Endothelial cell of umbilical vein (primary cell): ENCODE data around the gene BNC2. TPM values are rescaled to one million over a fixed set of nuclear protein-coding genes. Genes with fewer than 3 reads are reported as not detected.

ENCODE experiments used
- BruUV-seq: library from RNA; stranded (reverse); fragments of 400-500 nt; replicated peaks from 2 replicates; lab custom pipeline; 2021; lab: Mats Ljungman, UMichigan
- CTCF ChIA-PET: fragments of 300-600, 350-600 bp; sonication (Branson Sonifier 250); formaldehyde crosslinking; loops from one replicate; lab custom pipeline; 2021; ENCODE audit warnings: antibody characterized with exemption, inconsistent platforms; lab: Charles Lee
- POLR2A ChIA-PET: fragments of 300-600, 350-600 bp; sonication (Branson Sonifier 250); formaldehyde crosslinking; loops from one replicate; lab custom pipeline; 2021; ENCODE audit warnings: antibody characterized with exemption, inconsistent platforms; lab: Charles Lee
- DNase-seq: peaks from one replicate; pipeline ENCODE4 v3.0.0-alpha.2; 2011; ENCODE audit warnings: low read depth, low spot score
- FAIRE-seq: peaks from 2 replicates; lab custom pipeline; 2011; peaks lifted over from hg19 to GRCh38; lab: Jason Lieb, UNC
- H2AFZ ChIP-seq: 2 replicates; pipeline ENCODE4 v1.6.0; 2012; ENCODE audit warnings: low read depth, low read length, control low read depth, inconsistent platforms
- H3K27ac ChIP-seq: 2 replicates; pipeline ENCODE4 v1.5.1; 2011; ENCODE audit warnings: low read depth, mild to moderate bottlenecking, control low read depth, low read length, moderate library complexity; ENCODE audit not compliant: insufficient read depth
- H3K27me3 ChIP-seq, 2 experiments: 2 replicates each; pipeline versions ENCODE4 v1.6.0 to v1.6.1; 2011; ENCODE audit warnings: low read length in 2 of 2, mixed read lengths in 1 of 2; ENCODE audit not compliant: control insufficient read depth in 2 of 2, insufficient read depth in 2 of 2
- H3K36me3 ChIP-seq, 2 experiments: 2 replicates in 1 of 2; 3 replicates in 1 of 2; pipeline ENCODE4 v1.5.1; 2011; ENCODE audit warnings: low read length in 2 of 2, mild to moderate bottlenecking in 1 of 2, moderate library complexity in 1 of 2; ENCODE audit not compliant: control insufficient read depth in 2 of 2, insufficient read depth in 2 of 2; ENCODE audit errors: extremely low read depth in 1 of 2
- H3K4me1 ChIP-seq: 3 replicates; pipeline ENCODE4 v1.5.1; 2011; ENCODE audit warnings: mild to moderate bottlenecking, low read length; ENCODE audit not compliant: control insufficient read depth, insufficient read depth; ENCODE audit errors: extremely low read depth
- H3K4me2 ChIP-seq: 2 replicates; pipeline ENCODE4 v1.6.1; 2011; ENCODE audit warnings: low read length, control low read depth, mixed read lengths; ENCODE audit not compliant: insufficient read depth
- H3K4me3 ChIP-seq, 3 experiments: fragments of 200-600 bp in 1 of 3; sonication (generic), shearing (Covaris generic) in 1 of 3; replicated peaks in 1 of 3; 2 replicates each; pipeline ENCODE4 v1.5.1; 2011 to 2016; ENCODE audit warnings: control low read depth in 3 of 3, low read length in 3 of 3, mild to moderate bottlenecking in 2 of 3, inconsistent platforms in 1 of 3, low read depth in 1 of 3, moderate library complexity in 1 of 3; ENCODE audit not compliant: insufficient read depth in 1 of 3
- H3K79me2 ChIP-seq: 2 replicates; pipeline ENCODE4 v1.6.0; 2012; ENCODE audit warnings: low read length, inconsistent platforms; ENCODE audit not compliant: control insufficient read depth, insufficient read depth
- H3K9ac ChIP-seq: replicated peaks from 2 replicates; pipeline ENCODE3; 2011; ENCODE audit warnings: low read length, control low read depth; ENCODE audit not compliant: insufficient read depth; ENCODE audit errors: extremely low read depth
- H3K9me1 ChIP-seq: replicated peaks from 3 replicates; pipeline ENCODE4 v1.6.0; 2011; ENCODE audit warnings: mild to moderate bottlenecking, low read length; ENCODE audit not compliant: control insufficient read depth, insufficient read depth; ENCODE audit errors: extremely low read depth
- H3K9me3 ChIP-seq: replicated peaks from 2 replicates; pipeline ENCODE4 v1.5.1; 2012; ENCODE audit warnings: low read length, inconsistent platforms; ENCODE audit not compliant: control insufficient read depth, insufficient read depth
- H4K20me1 ChIP-seq: replicated peaks from 2 replicates; pipeline ENCODE3; 2011; ENCODE audit warnings: mild to moderate bottlenecking, low read length; ENCODE audit not compliant: control insufficient read depth, insufficient read depth; ENCODE audit errors: extremely low read depth
- CTCF ChIP-seq, 2 donors: IDR thresholded peaks; 1 replicate in 1 of 2; 2 replicates in 1 of 2; pipeline ENCODE4 v1.5.1; 2011; ENCODE audit warnings: low read length in 2 of 2, mild to moderate bottlenecking in 2 of 2, moderate library complexity in 2 of 2, control low read depth in 1 of 2, inconsistent platforms in 1 of 2, low read depth in 1 of 2; ENCODE audit not compliant: insufficient read depth in 1 of 2; ENCODE audit errors: extremely low read depth in 1 of 2
- EZH2 ChIP-seq: IDR thresholded peaks from 2 replicates; pipeline ENCODE4 v1.6.1; 2012; ENCODE audit warnings: borderline replicate concordance, low read depth, mild to moderate bottlenecking, moderate library complexity, low read length, inconsistent platforms; ENCODE audit not compliant: severe bottlenecking
- FOS ChIP-seq: IDR thresholded peaks from 2 replicates; pipeline ENCODE4 v1.6.1; 2011; ENCODE audit warnings: mild to moderate bottlenecking, low read length, moderate library complexity, borderline replicate concordance; ENCODE audit not compliant: insufficient read depth
- GATA2 ChIP-seq: IDR thresholded peaks from 2 replicates; pipeline ENCODE4 v1.7.0; 2011; ENCODE audit warnings: low read depth, mild to moderate bottlenecking, moderate library complexity, mixed read lengths, low read length; ENCODE audit not compliant: insufficient read length, insufficient read depth
- JUN ChIP-seq: IDR thresholded peaks from 2 replicates; pipeline ENCODE4 v1.6.1; 2011; ENCODE audit warnings: borderline replicate concordance, low read depth; ENCODE audit not compliant: insufficient read length, insufficient read depth
- MAX ChIP-seq: IDR thresholded peaks from 2 replicates; pipeline ENCODE4 v1.6.1; 2011; ENCODE audit not compliant: insufficient read depth, insufficient read length
- MYC ChIP-seq: IDR thresholded peaks from one replicate; pipeline ENCODE4 v1.6.1; 2011; ENCODE audit warnings: mild to moderate bottlenecking, low read depth, low read length
- POLR2A ChIP-seq: IDR thresholded peaks from 2 replicates; pipeline ENCODE4 v1.6.1; 2012; ENCODE audit warnings: low read depth, mild to moderate bottlenecking, control low read depth, low read length
- POLR2AphosphoS5 ChIP-seq: IDR thresholded peaks from 2 replicates; pipeline ENCODE4 v1.6.1; 2012; ENCODE audit warnings: low read depth, mild to moderate bottlenecking, control low read depth, low read length, moderate library complexity; ENCODE audit not compliant: insufficient read depth
- dilution Hi-C: fragments of 300-500 bp; cut with MboI; formaldehyde crosslinking; loops from one replicate; pipeline ENCODE4 v1.15.0; 2019; ENCODE audit warnings: low sequenced_read_pairs; ENCODE audit not compliant: extremely low pct_ligation_motif_present
- intact Hi-C: fragments of 100-400 bp; cut with micrococcal nuclease; formaldehyde crosslinking; loops from one replicate; pipeline ENCODE4 v1.10.0; 2022
- polyA plus RNA-seq, 4 experiments: library from polyadenylated mRNA; depleted of rRNA in 3 of 4; stranded (reverse) in 3 of 4; unstranded in 1 of 4; fragments of >200 nt; gene quantifications; 2 replicates each; pipeline versions ENCODE4 v1.2.1 to v1.2.3, GENCODE V29; 2011 to 2012; ENCODE audit warnings: missing spikeins in 1 of 4
- total RNA-seq: library from RNA; stranded (reverse); gene quantifications from 2 replicates; pipeline ENCODE4 v1.2.3, GENCODE V29; 2021

Gene BNC2
- total and polyA plus RNA-seq, 2 donors (not counting 3 experiments of a cell fraction or from before 2014, with no cell fraction given), result 12.1 to 34.3 TPM

DNA sequence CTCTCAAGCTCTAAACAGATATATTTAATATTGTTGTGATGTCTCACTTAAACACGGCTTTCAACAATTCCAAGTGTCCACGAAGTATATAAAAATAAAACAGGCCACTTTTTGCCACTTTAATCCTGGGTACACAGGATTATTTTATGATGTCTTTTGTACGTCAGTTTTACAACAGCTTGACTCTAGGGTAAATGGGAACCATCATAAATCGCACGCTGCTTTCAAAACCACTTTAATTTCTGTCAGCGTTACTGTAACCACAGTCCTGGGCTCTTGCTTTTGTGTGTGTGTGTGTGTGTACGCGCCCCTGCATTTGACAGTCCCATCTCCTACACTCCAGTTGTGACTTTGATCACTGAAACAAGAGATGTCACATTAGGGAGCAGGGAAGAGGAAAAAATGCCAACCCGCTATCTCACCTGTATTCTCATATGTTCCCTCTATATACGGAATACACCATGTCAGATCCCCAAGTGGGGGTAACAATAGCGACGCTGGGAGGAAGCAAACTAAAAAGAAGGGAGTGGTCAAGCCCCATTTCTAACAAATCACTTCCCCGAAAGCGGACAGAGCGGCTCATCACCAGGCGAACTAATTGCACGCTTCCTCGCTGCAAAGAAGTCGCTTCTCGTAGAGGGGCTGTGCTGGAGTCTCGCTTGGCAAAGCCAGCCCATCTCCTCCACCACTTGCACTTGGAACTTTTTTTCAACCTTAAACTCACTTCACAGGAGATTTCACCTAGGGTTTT, 1.2 kb downstream of the BNC2 start:
- Histone ChIP-seq H3K4me1 (peaks cover 14% of the 10 kb centered on the region), H3K36me3 (no peaks in the 10 kb centered on the region), H3K27me3 (peaks cover 2 to 3% of the 10 kb centered on the region in 2 experiments), H3K9ac (no peak overlapping the region), H3K4me3 (peak overlapping the region in 2 of 3 experiments; percentile 81 to 88), H4K20me1 (no peaks in the 10 kb centered on the region), H2AFZ (no peak overlapping the region), H3K27ac (no peak overlapping the region), H3K9me1 (no peaks in the 10 kb centered on the region), H3K79me2 (no peaks in the 10 kb centered on the region), H3K4me2 (peak overlapping the region; percentile 39), H3K9me3 (no peaks in the 10 kb centered on the region)
- no TSS peak for BruUV-seq
- intact Hi-C loops, result no loop called here
- dilution Hi-C loops, result no loop called here
- no peak for DNase-seq
- CTCF ChIA-PET, result interaction anchor here (0.8 kb wide), 1 partner anchor 241 kb away, joined by 3 read pairs; no protein-coding TSS in a partner anchor
- no peak for TF ChIP-seq POLR2AphosphoS5
- no peak for TF ChIP-seq EZH2
- TF ChIP-seq GATA2, result no peak
- TF ChIP-seq JUN, result no peak
- TF ChIP-seq CTCF (IDR thresholded peaks at IDR 0.05; ENCODE audit: extremely low read depth in 1 of 2, insufficient read depth in 1 of 2, low read depth in 1 of 2, low read length in 2 of 2), result no peak
- TF ChIP-seq MYC, result no peak
- no peak for TF ChIP-seq MAX
- TF ChIP-seq FOS, result no peak
- no peak for TF ChIP-seq POLR2A
- FAIRE-seq, result no peak
- POLR2A ChIA-PET, result no interaction called here
